LoVo (cell line): ENCODE measurements around the gene STXBP6.

Source experiments
- DNase-seq: peaks from one replicate; pipeline ENCODE4 v3.0.0-alpha.2; 2016; ENCODE audit warnings: low spot score

Gene STXBP6

GRCh38 chr14:24885410-24885913, 164.5 kb downstream of the STXBP6 start:
- no peak for DNase-seq

- DNase-seq: no peak
Measured at GRCh38 chr14:24883576-24883975, 166.4 kb downstream of the STXBP6 start.

- DNase-seq: no peak
Measured at GRCh38 chr14:24881116-24881893, 168.6 kb downstream of the STXBP6 start.

GRCh38 chr14:24880689-24881088, 169.3 kb downstream of the STXBP6 start:
- DNase-seq: no peak

- no peak for DNase-seq
Measured at GRCh38 chr14:24879661-24880386, 170.1 kb downstream of the STXBP6 start.

- no peak for DNase-seq
Measured at GRCh38 chr14:24876996-24877395, 173.0 kb downstream of the STXBP6 start.

- no peak for DNase-seq
Measured at GRCh38 chr14:24875991-24876878, 173.7 kb downstream of the STXBP6 start.

GRCh38 chr14:24875203-24875838, 174.6 kb downstream of the STXBP6 start:
- no peak for DNase-seq

- DNase-seq: no peak
Measured at GRCh38 chr14:24874514-24875202, 175.3 kb downstream of the STXBP6 start.

- DNase-seq: no peak
Measured at GRCh38 chr14:24873551-24873950, 176.4 kb downstream of the STXBP6 start.

- DNase-seq: no peak
Measured at GRCh38 chr14:24870949-24871701, 178.8 kb downstream of the STXBP6 start.

GRCh38 chr14:24868389-24868788, 181.6 kb downstream of the STXBP6 start:
- no peak for DNase-seq

GRCh38 chr14:24866067-24866639, 183.8 kb downstream of the STXBP6 start:
- no peak for DNase-seq

GRCh38 chr14:24863968-24864684, 185.8 kb downstream of the STXBP6 start:
- no peak for DNase-seq

- DNase-seq: peak; percentile 57
Measured at GRCh38 chr14:24861083-24861630, 188.8 kb downstream of the STXBP6 start.

- DNase-seq: no peak
Measured at GRCh38 chr14:24859559-24859958, 190.4 kb downstream of the STXBP6 start.

GRCh38 chr14:24858684-24859083, 191.3 kb downstream of the STXBP6 start:
- DNase-seq: no peak

GRCh38 chr14:24858052-24858451, 191.9 kb downstream of the STXBP6 start:
- no peak for DNase-seq

- no peak for DNase-seq
Measured at GRCh38 chr14:24857277-24857676, 192.7 kb downstream of the STXBP6 start.
